GM11168 (cell line): ENCODE measurements around the gene YIF1B.

Experiments
- in situ Hi-C: fragments of 300-500 bp; cut with MboI; formaldehyde crosslinking; loops from one replicate; pipeline ENCODE4 v1.12.0; 2022; ENCODE audit warnings: low sequenced_read_pairs; ENCODE audit not compliant: unreplicated experiment

The YIF1B gene

GRCh38 chr19:38336638-38337359 is 21.1 kb upstream of the YIF1B start:
- in situ Hi-C loops: loop anchor here (10.0 kb wide), 1 partner anchor 432 kb away; the partner anchor contains the start of genes SIPA1L3 and WDR87

GRCh38 chr19:38335949-38336637 is 20.3 kb upstream of the YIF1B start:
- in situ Hi-C loops: loop anchor here (10.0 kb wide), 1 partner anchor 431 kb away; the partner anchor contains the start of genes SIPA1L3 and WDR87

GRCh38 chr19:38333245-38333644 is 17.5 kb upstream of the YIF1B start:
- in situ Hi-C loops: loop anchor here (5.0 to 10.0 kb wide), 2 partner anchors 91 to 428 kb away; partner anchors contain the start of genes SIPA1L3 and WDR87

- in situ Hi-C loops: loop anchor here (5.0 to 10.0 kb wide), 2 partner anchors 89 to 427 kb away; partner anchors contain the start of genes SIPA1L3 and WDR87
These were observed 16.0 kb upstream of the YIF1B start for GRCh38 chr19:38331728-38332127.

- in situ Hi-C loops: loop anchor here (5.0 to 10.0 kb wide), 2 partner anchors 87 to 425 kb away; partner anchors contain the start of genes SIPA1L3 and WDR87
These were observed 13.9 kb upstream of the YIF1B start for GRCh38 chr19:38329651-38330050.

- in situ Hi-C loops: no loop called here
These were observed 10.8 kb upstream of the YIF1B start for GRCh38 chr19:38326591-38326990.

GRCh38 chr19:38324431-38324830 is 8.7 kb upstream of the YIF1B start:
- in situ Hi-C loops: no loop called here

GRCh38 chr19:38323291-38323690 is 7.5 kb upstream of the YIF1B start:
- in situ Hi-C loops: no loop called here

GRCh38 chr19:38321646-38322196 is 6.0 kb upstream of the YIF1B start:
- in situ Hi-C loops: no loop called here

GRCh38 chr19:38320969-38321339 is 5.2 kb upstream of the YIF1B start:
- in situ Hi-C loops: no loop called here

GRCh38 chr19:38319421-38320258 is 3.9 kb upstream of the YIF1B start, which contains the start of gene KCNK6:
KCNK6 (plus strand) TSS chr19:38319845; CDS start chr19:38319951, 106 bp downstream.
- in situ Hi-C loops: no loop called here

GRCh38 chr19:38318660-38319059 is 2.9 kb upstream of the YIF1B start:
- in situ Hi-C loops: no loop called here

- in situ Hi-C loops: no loop called here
These were observed 1.4 kb upstream of the YIF1B start for GRCh38 chr19:38317104-38317612.

- in situ Hi-C loops: no loop called here
These were observed 825 bp upstream of the YIF1B start for GRCh38 chr19:38316477-38317067.

GRCh38 chr19:38310986-38311385 is 4.8 kb downstream of the YIF1B start:
- in situ Hi-C loops: no loop called here

GRCh38 chr19:38310279-38310670 is 5.5 kb downstream of the YIF1B start:
- in situ Hi-C loops: no loop called here

- in situ Hi-C loops: no loop called here
These were observed 6.0 kb downstream of the YIF1B start for GRCh38 chr19:38309615-38310278.

- in situ Hi-C loops: no loop called here
These were observed 6.7 kb downstream of the YIF1B start for GRCh38 chr19:38308926-38309614.
